Heart left ventricle (tissue), 13 donors: Measurements from ENCODE around the gene VTI1A.

Source experiments
- CTCF ChIP-seq, 12 donors: fragments of 200-600 bp; sonication (generic) in 4 of 12; IDR thresholded peaks; one replicate each; pipeline versions ENCODE4 v1.5.0 to v1.8.0; 2018 to 2022; ENCODE audit warnings: antibody characterized with exemption in 12 of 12, mild to moderate bottlenecking in 5 of 12
- POLR2A ChIP-seq, 2 donors: fragments of 450-650 bp; IDR thresholded peaks; one replicate each; pipeline ENCODE4 v1.6.1; 2017; ENCODE audit warnings: antibody characterized with exemption in 2 of 2, mild to moderate bottlenecking in 2 of 2, moderate library complexity in 2 of 2
- donor health status: ischemic (EF 13 %, LVEDD 7.1; RV severe dilation, severe dysfunction).
- donor health status: DM: no; HTN: yes; CAD: no.
- donor health status: DM: no; HTN: no; CAD: no.
- donor health status: ischemic (EF 25% LVEDD 6.9; RV normal size, moderate dysfunction).
- donor health status: ischemic (EF 25% LVEDD 5.7; RV mildly dilated, moderate dysfunction).
- donor health status: ischemic (EF 35%, LVEDD 5.7; RV mildly dilated, moderate dysfunction).
- donor health status: nonischemic (EF 11% LVEDD 7.7; RV severe dilation, severe dysfunction).
- donor health status: DM: yes; HTN: yes; CAD: no.
- donor health status: PGD.
- donor health status: ischemic (EF 29% LVEDD 5.4; RV normal size, mild dysfunction).
- donor health status: nonischemic (EF 23%, LVEDD 6.1; RV moderate dilation, normal function).

GRCh38 chr10:112475575-112476218 is 28.7 kb downstream of the VTI1A start:
- peak in 11 of 12 donors; percentile 6 to 52 (median 28) for TF ChIP-seq CTCF (IDR thresholded peaks at IDR 0.05)
- TF ChIP-seq POLR2A (IDR thresholded peaks at IDR 0.05), result no peak
